Measurements from ENCODE around the gene DUOX2. TPM values are rescaled to one million over a fixed set of nuclear protein-coding genes. Genes with fewer than 3 reads are reported as not detected.

DUOX2 gene
- total and polyA plus RNA-seq, 2 of the 8 experiments (the other 6 are each of a cell fraction or from before 2014, with no cell fraction given), result 0.08 TPM; not detected in 1

GRCh38 chr15:45116482-45117307 is 2.7 kb upstream of the DUOX2 start (continued):
- TF ChIP-seq CBX5 (IDR thresholded peaks at IDR 0.05; ENCODE audit: low read depth, low read length) (no peak), CBX8 (IDR thresholded peaks at IDR 0.05; ENCODE audit: borderline replicate concordance, low read depth, low read length) (0 out of 2 replicates have a peak, but pooled peaks have one; percentile 28), CHD1 (IDR thresholded peaks at IDR 0.05; ENCODE audit: low read depth, low read length) (no peak), BCL11A (IDR thresholded peaks at IDR 0.05; ENCODE audit: low read depth in 2 of 2, low read length in 2 of 2) (no peak), TCF12 (IDR thresholded peaks at IDR 0.05; ENCODE audit: low read depth, low read length) (no peak), NRF1 (IDR thresholded peaks at IDR 0.05; ENCODE audit: low read depth, low read length) (no peak), EZH2 (IDR thresholded peaks at IDR 0.05; ENCODE audit: low read depth, low read length, severe bottlenecking) (peak; percentile 96)
